Measurements from ENCODE around the gene ST8SIA6. TPM values are rescaled to one million over a fixed set of nuclear protein-coding genes. Genes with fewer than 3 reads are reported as not detected.

ST8SIA6 gene
- total RNA-seq, 1 donor from 2014 or later: 0.53 TPM

DNA sequence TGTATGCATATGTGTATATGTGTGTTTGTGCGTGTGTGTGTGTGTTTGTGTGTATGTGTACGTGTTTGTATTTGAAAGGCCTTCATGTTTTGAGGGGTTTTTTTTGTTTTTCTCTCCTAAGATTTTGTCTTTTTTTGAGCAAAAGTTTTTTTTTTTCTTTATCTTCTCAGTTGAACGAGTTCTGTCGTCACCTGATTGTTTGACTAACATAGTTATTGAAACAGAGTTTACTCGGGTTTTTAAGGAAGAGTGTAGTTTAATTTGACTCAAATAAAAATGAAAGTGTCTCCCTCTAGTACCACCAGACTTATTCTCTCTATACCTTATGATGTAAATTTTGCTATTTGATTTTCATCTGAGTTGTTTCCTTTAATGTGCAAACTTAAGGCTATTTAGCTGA, 73.5 kb downstream of the ST8SIA6 start:
- H3K36me3 ChIP-seq (ENCODE audit: control insufficient read depth, insufficient read depth, low read length): no peaks in the 10 kb centered on the region
- DNase-seq (ENCODE audit: low read depth) (no peak), FAIRE-seq (no peak)
- no peak overlapping the region for H3K4me3 ChIP-seq (ENCODE audit: low read depth, low read length)
- TF ChIP-seq, protein P1, sequence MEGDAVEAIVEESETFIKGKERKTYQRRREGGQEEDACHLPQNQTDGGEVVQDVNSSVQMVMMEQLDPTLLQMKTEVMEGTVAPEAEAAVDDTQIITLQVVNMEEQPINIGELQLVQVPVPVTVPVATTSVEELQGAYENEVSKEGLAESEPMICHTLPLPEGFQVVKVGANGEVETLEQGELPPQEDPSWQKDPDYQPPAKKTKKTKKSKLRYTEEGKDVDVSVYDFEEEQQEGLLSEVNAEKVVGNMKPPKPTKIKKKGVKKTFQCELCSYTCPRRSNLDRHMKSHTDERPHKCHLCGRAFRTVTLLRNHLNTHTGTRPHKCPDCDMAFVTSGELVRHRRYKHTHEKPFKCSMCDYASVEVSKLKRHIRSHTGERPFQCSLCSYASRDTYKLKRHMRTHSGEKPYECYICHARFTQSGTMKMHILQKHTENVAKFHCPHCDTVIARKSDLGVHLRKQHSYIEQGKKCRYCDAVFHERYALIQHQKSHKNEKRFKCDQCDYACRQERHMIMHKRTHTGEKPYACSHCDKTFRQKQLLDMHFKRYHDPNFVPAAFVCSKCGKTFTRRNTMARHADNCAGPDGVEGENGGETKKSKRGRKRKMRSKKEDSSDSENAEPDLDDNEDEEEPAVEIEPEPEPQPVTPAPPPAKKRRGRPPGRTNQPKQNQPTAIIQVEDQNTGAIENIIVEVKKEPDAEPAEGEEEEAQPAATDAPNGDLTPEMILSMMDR (IDR thresholded peaks at IDR 0.05; ENCODE audit: insufficient read depth, low read length, severe bottlenecking): no peak
- no peaks in the 10 kb centered on the region for H3K27me3 ChIP-seq (ENCODE audit: control insufficient read depth, insufficient read depth, low read length)

DNA sequence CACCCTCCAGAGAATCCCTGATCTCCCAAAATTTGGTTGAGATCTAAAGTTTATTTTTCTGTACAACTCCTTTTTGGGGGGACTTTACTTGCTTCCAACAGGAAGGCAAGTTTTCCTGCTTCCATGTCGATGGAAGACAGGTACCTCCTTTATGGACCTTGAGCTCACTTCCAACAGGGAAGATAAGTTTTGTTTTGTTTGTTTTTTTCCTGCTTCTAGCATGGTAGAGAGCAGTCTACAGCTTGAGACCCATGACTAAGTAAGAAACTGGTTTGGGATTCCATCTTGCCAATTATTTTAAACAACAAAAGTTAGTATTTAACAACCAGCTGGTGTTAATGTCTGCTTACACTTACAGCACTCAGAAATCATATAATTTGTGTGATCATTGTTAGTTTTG, 74.4 kb downstream of the ST8SIA6 start:
- FAIRE-seq: no peak
- Histone ChIP-seq H3K4me3 (ENCODE audit: low read depth, low read length) (no peak overlapping the region), H3K27me3 (ENCODE audit: control insufficient read depth, insufficient read depth, low read length) (no peaks in the 10 kb centered on the region), H3K36me3 (ENCODE audit: control insufficient read depth, insufficient read depth, low read length) (no peaks in the 10 kb centered on the region)
- DNase-seq (ENCODE audit: low read depth): no peak
- TF ChIP-seq, protein P1 (IDR thresholded peaks at IDR 0.05; ENCODE audit: insufficient read depth, low read length, severe bottlenecking): no peak

- H3K27me3 ChIP-seq (ENCODE audit: control insufficient read depth, insufficient read depth, low read length): no peaks in the 10 kb centered on the region
- TF ChIP-seq, protein P1 (IDR thresholded peaks at IDR 0.05; ENCODE audit: insufficient read depth, low read length, severe bottlenecking): no peak
- no peaks in the 10 kb centered on the region for H3K36me3 ChIP-seq (ENCODE audit: control insufficient read depth, insufficient read depth, low read length)
- H3K4me3 ChIP-seq (ENCODE audit: low read depth, low read length): no peak overlapping the region
- DNase-seq (ENCODE audit: low read depth) (no peak), FAIRE-seq (peak; percentile 66)
Measured at GRCh38 chr10:17379151-17379690, 75.2 kb downstream of the ST8SIA6 start.

- no peak overlapping the region for H3K4me3 ChIP-seq (ENCODE audit: low read depth, low read length)
- DNase-seq (ENCODE audit: low read depth) (no peak), FAIRE-seq (no peak)
- H3K36me3 ChIP-seq (ENCODE audit: control insufficient read depth, insufficient read depth, low read length): no peaks in the 10 kb centered on the region
- TF ChIP-seq, protein P1 (IDR thresholded peaks at IDR 0.05; ENCODE audit: insufficient read depth, low read length, severe bottlenecking): peak; percentile 35
- H3K27me3 ChIP-seq (ENCODE audit: control insufficient read depth, insufficient read depth, low read length): no peaks in the 10 kb centered on the region
Measured at GRCh38 chr10:17375936-17376584, 78.3 kb downstream of the ST8SIA6 start.

DNA sequence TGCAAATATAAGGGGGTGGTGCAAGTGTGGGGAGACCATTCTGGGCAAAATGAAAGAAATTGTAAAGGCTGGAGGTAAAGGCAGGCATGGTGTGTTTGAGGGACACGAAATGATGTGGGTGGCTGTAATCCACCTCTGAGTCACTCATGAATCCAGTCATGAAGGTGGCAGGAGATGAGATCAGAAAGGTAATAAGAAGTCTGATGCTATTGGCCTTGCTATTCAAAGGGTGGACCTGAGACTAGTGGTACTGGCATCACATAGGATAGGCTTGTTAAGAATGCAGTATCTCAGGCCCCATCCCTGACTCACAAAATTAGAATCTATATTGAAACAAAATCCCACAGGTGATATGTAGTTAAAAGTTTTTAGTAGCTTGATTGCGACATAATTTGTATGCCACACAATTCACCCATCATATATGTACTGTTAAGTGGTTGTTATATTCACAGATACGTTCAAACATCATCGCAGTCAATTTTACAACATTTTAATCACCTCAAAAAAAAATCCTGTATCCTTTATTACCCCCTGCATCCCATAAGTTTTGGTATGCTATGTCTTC, 85.6 kb downstream of the ST8SIA6 start:
- H3K27me3 ChIP-seq (ENCODE audit: control insufficient read depth, insufficient read depth, low read length): no peaks in the 10 kb centered on the region
- H3K4me3 ChIP-seq (ENCODE audit: low read depth, low read length): no peak overlapping the region
- no peaks in the 10 kb centered on the region for H3K36me3 ChIP-seq (ENCODE audit: control insufficient read depth, insufficient read depth, low read length)
- TF ChIP-seq, protein P1 (IDR thresholded peaks at IDR 0.05; ENCODE audit: insufficient read depth, low read length, severe bottlenecking): no peak
- no peak for FAIRE-seq
- peak; percentile 88 for DNase-seq (ENCODE audit: low read depth)

Data from bronchial epithelial cell (primary cell).